ENCODE measurements around the gene NES.

DNA sequence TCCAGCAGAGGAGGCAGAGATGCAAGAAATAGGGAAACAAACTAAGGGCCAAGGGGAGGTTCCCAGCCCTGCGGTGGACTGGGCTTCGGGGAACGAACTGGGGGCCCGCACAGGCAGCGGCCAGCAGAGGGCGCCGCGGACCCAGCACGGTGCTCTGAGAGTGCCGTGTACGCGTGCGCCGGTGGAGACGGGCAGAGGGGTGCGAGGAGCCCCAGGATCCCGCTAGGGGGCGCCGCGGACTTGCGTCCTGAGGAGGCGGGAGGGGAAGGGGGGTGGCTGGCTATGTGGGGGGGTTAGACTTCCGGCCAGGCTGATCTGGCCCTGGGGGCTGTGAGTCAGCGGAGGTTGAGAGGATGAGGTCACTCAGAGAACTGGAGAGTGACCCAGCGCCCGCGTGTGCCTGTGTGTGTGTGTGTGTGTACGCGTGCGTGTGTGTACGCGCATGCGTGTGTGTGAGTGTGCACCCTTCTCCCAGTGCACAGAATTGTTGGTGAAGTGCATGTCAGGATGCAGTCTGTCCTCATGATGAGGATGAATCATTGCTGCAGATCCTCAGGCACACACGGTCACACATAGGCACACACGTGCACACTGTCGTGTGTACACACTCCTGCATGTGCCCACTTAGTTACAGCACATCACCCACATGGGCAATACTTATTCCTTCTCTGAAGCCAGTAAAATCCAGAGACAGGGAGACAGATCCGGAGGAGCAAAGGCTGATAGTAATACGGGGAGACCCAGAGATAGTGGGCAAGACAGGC is 17.0 kb downstream of the NES start:
- TF ChIP-seq, protein P1, sequence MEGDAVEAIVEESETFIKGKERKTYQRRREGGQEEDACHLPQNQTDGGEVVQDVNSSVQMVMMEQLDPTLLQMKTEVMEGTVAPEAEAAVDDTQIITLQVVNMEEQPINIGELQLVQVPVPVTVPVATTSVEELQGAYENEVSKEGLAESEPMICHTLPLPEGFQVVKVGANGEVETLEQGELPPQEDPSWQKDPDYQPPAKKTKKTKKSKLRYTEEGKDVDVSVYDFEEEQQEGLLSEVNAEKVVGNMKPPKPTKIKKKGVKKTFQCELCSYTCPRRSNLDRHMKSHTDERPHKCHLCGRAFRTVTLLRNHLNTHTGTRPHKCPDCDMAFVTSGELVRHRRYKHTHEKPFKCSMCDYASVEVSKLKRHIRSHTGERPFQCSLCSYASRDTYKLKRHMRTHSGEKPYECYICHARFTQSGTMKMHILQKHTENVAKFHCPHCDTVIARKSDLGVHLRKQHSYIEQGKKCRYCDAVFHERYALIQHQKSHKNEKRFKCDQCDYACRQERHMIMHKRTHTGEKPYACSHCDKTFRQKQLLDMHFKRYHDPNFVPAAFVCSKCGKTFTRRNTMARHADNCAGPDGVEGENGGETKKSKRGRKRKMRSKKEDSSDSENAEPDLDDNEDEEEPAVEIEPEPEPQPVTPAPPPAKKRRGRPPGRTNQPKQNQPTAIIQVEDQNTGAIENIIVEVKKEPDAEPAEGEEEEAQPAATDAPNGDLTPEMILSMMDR (IDR thresholded peaks at IDR 0.05; ENCODE audit: insufficient read depth, low read length, poor library complexity, severe bottlenecking): peak; percentile 99
- TF ChIP-seq EZH2phosphoT487 (conservative IDR thresholded peaks at IDR 0.05; ENCODE audit: low read length): no peak

All from SU-DHL-6 (cell line).